Muscle layer of duodenum (tissue), 2 donors: ENCODE results near the gene GRIK4.

Source experiments
- H3K27ac ChIP-seq: one replicate; pipeline ENCODE4 v1.7.0; 2013; ENCODE audit warnings: mild to moderate bottlenecking, low read length
- H3K27me3 ChIP-seq: one replicate; pipeline ENCODE4 v1.7.0; 2013; ENCODE audit warnings: low read depth, mild to moderate bottlenecking, control low read depth, low read length
- H3K36me3 ChIP-seq, 2 donors: one replicate each; pipeline ENCODE4 v1.7.0; 2013; ENCODE audit warnings: low read length in 2 of 2, control low read depth in 1 of 2, mild to moderate bottlenecking in 1 of 2; ENCODE audit not compliant: insufficient read depth in 2 of 2, control insufficient read depth in 1 of 2
- H3K4me1 ChIP-seq, 2 donors: one replicate each; pipeline ENCODE4 v1.7.0; 2013; ENCODE audit warnings: low read length in 2 of 2, mild to moderate bottlenecking in 2 of 2, control low read depth in 1 of 2, moderate library complexity in 1 of 2; ENCODE audit not compliant: insufficient read depth in 2 of 2, control insufficient read depth in 1 of 2
- H3K4me3 ChIP-seq, 2 donors: one replicate each; pipeline ENCODE4 v1.7.0; 2013; ENCODE audit warnings: low read length in 2 of 2, low read depth in 1 of 2, mild to moderate bottlenecking in 1 of 2
- H3K9me3 ChIP-seq, 2 donors: one replicate each; pipeline ENCODE4 v1.7.0; 2013; ENCODE audit warnings: low read length in 2 of 2, control low read depth in 1 of 2, mild to moderate bottlenecking in 1 of 2; ENCODE audit not compliant: control insufficient read depth in 1 of 2
- donor health status: healthy.

GRIK4 gene

DNA sequence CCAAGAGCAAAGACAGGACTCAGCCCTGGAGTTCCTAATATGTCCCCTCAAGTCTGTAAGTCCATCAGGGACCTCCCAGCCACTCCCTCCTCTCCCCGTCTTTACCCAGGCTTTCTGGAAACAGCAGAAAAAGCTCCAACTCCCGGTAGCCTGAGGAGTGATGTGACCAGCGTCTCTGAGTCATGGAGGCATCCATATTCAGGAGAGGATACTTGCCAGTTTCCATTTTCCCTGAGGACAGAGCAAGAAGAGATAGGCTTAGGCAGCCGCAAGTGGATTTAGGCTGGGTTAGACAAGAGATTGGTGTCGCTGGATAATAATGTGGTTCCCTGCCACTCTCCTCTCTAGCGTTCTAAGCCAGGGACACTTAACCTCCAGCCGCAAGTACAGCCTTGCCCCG lies 206.6 kb downstream of the GRIK4 start:
- no peaks in the 10 kb centered on the region for H3K36me3 ChIP-seq
- H3K4me1 ChIP-seq = no peaks in the 10 kb centered on the region
- no peak overlapping the region for H3K4me3 ChIP-seq
- H3K27me3 ChIP-seq = no peaks in the 10 kb centered on the region
- H3K27ac ChIP-seq = no peak overlapping the region
- no peaks in the 10 kb centered on the region for H3K9me3 ChIP-seq

DNA sequence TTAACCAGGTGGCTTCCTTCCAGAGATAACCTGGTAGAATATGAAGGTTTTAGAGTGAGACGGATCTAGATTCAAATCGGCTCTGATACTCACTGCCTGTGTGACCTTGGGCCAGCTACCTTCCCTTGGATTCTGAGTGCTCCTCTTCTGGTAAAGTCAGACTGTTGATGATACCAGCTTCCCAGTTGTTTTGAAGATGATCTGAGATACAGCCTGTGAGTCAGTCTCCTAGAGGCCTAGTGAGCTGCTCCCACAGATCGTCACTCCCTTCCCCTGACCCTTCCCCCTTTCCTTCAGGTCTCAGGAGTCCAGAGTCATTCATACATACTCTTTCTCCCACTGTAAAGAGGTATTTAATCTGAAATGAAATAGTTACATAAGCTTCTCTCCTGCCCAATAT lies 207.8 kb downstream of the GRIK4 start:
- no peaks in the 10 kb centered on the region for H3K27me3 ChIP-seq
- H3K9me3 ChIP-seq = no peaks in the 10 kb centered on the region
- no peak overlapping the region for H3K4me3 ChIP-seq
- no peaks in the 10 kb centered on the region for H3K4me1 ChIP-seq
- no peak overlapping the region for H3K27ac ChIP-seq
- H3K36me3 ChIP-seq = no peaks in the 10 kb centered on the region

GRCh38 chr11:120720760-120721159 lies 209.2 kb downstream of the GRIK4 start:
- no peaks in the 10 kb centered on the region for H3K9me3 ChIP-seq
- H3K36me3 ChIP-seq = no peaks in the 10 kb centered on the region
- no peak overlapping the region for H3K4me3 ChIP-seq
- H3K4me1 ChIP-seq = no peaks in the 10 kb centered on the region
- H3K27me3 ChIP-seq = no peaks in the 10 kb centered on the region
- H3K27ac ChIP-seq = no peak overlapping the region

DNA sequence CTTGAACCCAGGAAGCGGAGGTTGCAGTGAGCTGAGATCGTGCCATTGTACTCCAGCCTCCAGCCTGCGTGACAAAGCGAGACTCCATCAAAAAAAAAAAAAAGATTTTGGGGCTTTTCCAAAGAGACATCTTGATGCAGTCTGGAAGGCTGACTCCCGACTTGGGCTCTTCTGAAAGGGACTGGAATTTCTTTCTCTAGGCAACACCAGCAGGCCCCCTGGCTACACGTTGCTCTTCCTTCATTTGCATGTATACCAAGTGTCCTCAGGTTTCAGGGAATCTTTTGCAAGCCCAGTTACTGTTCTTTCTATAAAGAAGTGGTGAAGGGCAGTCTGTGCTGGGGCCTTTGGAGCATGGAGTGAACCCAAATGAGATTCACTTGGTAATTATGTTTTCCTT lies 211.0 kb downstream of the GRIK4 start:
- Histone ChIP-seq H3K4me1 (no peaks in the 10 kb centered on the region), H3K9me3 (peaks cover 6 to 11% of the 10 kb centered on the region in 2 donors), H3K4me3 (no peak overlapping the region), H3K36me3 (no peaks in the 10 kb centered on the region), H3K27me3 (no peaks in the 10 kb centered on the region), H3K27ac (no peak overlapping the region)

GRCh38 chr11:120723751-120724150 lies 212.2 kb downstream of the GRIK4 start:
- Histone ChIP-seq H3K9me3 (peaks cover 7 to 11% of the 10 kb centered on the region in 2 donors), H3K4me3 (no peak overlapping the region), H3K4me1 (no peaks in the 10 kb centered on the region), H3K27ac (no peak overlapping the region), H3K27me3 (no peaks in the 10 kb centered on the region), H3K36me3 (no peaks in the 10 kb centered on the region)

DNA sequence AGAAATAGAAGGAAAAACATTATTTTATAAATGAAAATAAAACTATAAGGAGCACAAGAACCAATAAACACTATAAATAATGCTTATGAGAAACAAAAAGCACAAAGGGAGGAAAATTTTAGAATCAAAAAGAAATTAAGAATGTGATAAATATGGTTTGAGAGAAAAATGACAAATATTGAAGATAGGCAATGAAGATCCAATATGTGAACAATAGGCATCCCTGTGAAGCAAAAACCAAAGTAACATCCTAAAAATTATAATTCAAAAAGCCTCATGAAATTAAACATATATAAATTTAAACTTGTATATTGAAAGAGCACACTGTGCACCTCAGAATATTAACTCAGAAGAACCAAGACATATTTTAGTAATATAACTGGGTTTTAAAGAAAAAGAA lies 216.2 kb downstream of the GRIK4 start:
- Histone ChIP-seq H3K4me1 (no peaks in the 10 kb centered on the region), H3K27ac (no peak overlapping the region), H3K27me3 (no peaks in the 10 kb centered on the region), H3K9me3 (peaks cover 7 to 17% of the 10 kb centered on the region in 2 donors), H3K4me3 (no peak overlapping the region), H3K36me3 (no peaks in the 10 kb centered on the region)

DNA sequence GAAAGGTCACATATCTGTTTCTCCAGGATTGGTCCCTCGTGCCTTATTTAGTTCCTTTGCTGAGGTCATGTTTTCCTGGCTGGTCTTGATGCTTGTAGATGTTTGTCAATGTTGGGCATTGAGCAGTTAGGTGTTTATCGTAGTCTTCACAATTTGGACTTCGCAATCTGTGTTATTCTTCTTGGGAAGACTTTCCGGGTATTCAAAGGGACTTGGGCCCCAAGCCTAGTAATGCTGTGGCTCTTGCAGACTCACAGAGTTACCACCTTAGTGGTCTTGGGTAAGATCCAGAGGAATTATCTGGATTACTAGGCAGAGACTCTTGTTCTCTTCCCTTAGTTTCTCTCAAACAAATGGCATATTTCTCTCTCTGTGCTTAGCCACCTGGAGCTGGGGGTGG lies 223.5 kb downstream of the GRIK4 start:
- H3K27me3 ChIP-seq = no peaks in the 10 kb centered on the region
- no peak overlapping the region for H3K27ac ChIP-seq
- H3K36me3 ChIP-seq = no peaks in the 10 kb centered on the region
- H3K4me3 ChIP-seq = no peak overlapping the region
- no peaks in the 10 kb centered on the region for H3K9me3 ChIP-seq
- no peaks in the 10 kb centered on the region for H3K4me1 ChIP-seq

GRCh38 chr11:120738516-120739046 lies 227.0 kb downstream of the GRIK4 start:
- no peaks in the 10 kb centered on the region for H3K4me1 ChIP-seq
- H3K9me3 ChIP-seq = no peaks in the 10 kb centered on the region
- no peaks in the 10 kb centered on the region for H3K27me3 ChIP-seq
- no peak overlapping the region for H3K4me3 ChIP-seq
- no peak overlapping the region for H3K27ac ChIP-seq
- H3K36me3 ChIP-seq = no peaks in the 10 kb centered on the region

DNA sequence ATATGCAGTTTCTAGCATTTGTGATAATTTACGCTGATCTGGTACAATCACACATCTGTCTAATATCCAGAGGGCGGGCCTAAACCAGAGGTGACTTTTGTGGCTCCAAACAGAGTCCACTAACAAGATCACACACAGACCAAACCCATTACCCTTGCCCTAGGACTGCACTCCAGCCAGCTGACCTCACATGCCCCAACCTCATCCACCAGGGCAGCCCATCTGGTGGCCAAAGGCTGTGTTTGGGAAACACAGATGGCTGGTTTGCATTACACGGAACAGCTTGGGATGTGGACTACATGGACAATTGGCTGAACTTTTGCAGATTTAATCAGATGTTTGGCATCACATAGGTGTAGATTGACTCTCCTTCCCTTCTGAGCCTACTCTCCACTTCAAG lies 228.2 kb downstream of the GRIK4 start:
- no peaks in the 10 kb centered on the region for H3K9me3 ChIP-seq
- H3K36me3 ChIP-seq = no peaks in the 10 kb centered on the region
- H3K4me1 ChIP-seq = no peaks in the 10 kb centered on the region
- no peak overlapping the region for H3K4me3 ChIP-seq
- no peak overlapping the region for H3K27ac ChIP-seq
- no peaks in the 10 kb centered on the region for H3K27me3 ChIP-seq

- no peak overlapping the region for H3K4me3 ChIP-seq
- no peaks in the 10 kb centered on the region for H3K27me3 ChIP-seq
- H3K27ac ChIP-seq = no peak overlapping the region
- no peaks in the 10 kb centered on the region for H3K36me3 ChIP-seq
- H3K9me3 ChIP-seq = no peaks in the 10 kb centered on the region
- H3K4me1 ChIP-seq = no peaks in the 10 kb centered on the region
Observed at GRCh38 chr11:120740380-120740779, 228.8 kb downstream of the GRIK4 start.

- H3K9me3 ChIP-seq = no peaks in the 10 kb centered on the region
- H3K4me1 ChIP-seq = peaks cover 0 to 4% of the 10 kb centered on the region in 2 donors
- no peak overlapping the region for H3K27ac ChIP-seq
- no peaks in the 10 kb centered on the region for H3K36me3 ChIP-seq
- H3K4me3 ChIP-seq = no peak overlapping the region
- H3K27me3 ChIP-seq = no peaks in the 10 kb centered on the region
Observed at GRCh38 chr11:120744016-120744994, 232.8 kb downstream of the GRIK4 start.
